Astrocyte of the cerebellum (primary cell): ENCODE results near the gene HMBS.
A peak's percentile ranks its signal among the peaks of the same experiment; 100 is the strongest.
"Not testable (repeated sequence)": the region's sequence is repeated elsewhere in the genome, so short reads cannot be mapped to it uniquely, and the experiment has no call there.

Experiments used
- DNase-seq: peaks from one replicate; pipeline ENCODE4 v3.0.0-alpha.2; 2011; ENCODE audit warnings: low read depth
- H3K4me3 ChIP-seq: 2 replicates; pipeline ENCODE4 v1.5.1; 2011; ENCODE audit warnings: mild to moderate bottlenecking, low read depth, low read length, moderate library complexity
- in situ Hi-C: cut with HindIII; loops from 2 replicates; pipeline ENCODE4 v1.10.0; 2017; ENCODE audit warnings: low sequenced_read_pairs
- TF ChIP-seq, protein P1 (sequence below): IDR thresholded peaks from 2 replicates; pipeline ENCODE4 v1.5.1; 2012; ENCODE audit warnings: low read length, low read depth, moderate library complexity, mild to moderate bottlenecking; ENCODE audit errors: missing control alignments

Gene HMBS

DNA sequence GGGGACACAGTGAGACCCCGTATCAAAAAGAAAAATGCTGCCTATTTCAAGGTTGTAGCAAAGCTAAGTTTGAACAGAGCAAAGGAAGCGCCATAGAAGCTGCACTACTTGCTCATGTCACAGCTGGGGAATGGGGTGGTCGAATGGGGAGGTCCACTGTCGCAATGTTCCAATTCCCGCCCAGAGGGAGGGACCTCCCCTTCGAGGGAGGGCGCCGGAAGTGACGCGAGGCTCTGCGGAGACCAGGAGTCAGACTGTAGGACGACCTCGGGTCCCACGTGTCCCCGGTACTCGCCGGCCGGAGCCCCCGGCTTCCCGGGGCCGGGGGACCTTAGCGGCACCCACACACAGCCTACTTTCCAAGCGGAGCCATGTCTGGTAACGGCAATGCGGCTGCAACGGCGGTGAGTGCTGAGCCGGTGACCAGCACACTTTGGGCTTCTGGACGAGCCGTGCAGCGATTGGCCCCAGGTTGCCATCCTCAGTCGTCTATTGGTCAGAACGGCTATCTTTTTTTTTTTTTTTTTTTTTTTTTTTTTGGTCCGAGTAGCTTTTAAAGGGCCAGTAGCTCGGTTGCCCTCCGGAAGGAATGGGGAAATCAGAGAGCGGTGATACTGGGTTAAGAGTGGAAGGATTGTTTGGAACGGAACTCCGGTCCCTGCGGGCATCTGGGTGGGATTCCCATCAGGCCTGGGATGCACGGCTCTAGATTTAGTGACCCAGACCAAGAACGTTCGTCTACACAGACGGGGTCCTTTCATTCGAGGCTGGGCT, at the start of gene HMBS:
Gene HMBS, plus strand, starts transcription at position 219 of the 774 bp plus-strand sequence. Its CDS starts 153 bp downstream, at position 372.
- peak within 1 kb of the TSS; percentile 88 for H3K4me3 ChIP-seq
- TF ChIP-seq, protein P1, sequence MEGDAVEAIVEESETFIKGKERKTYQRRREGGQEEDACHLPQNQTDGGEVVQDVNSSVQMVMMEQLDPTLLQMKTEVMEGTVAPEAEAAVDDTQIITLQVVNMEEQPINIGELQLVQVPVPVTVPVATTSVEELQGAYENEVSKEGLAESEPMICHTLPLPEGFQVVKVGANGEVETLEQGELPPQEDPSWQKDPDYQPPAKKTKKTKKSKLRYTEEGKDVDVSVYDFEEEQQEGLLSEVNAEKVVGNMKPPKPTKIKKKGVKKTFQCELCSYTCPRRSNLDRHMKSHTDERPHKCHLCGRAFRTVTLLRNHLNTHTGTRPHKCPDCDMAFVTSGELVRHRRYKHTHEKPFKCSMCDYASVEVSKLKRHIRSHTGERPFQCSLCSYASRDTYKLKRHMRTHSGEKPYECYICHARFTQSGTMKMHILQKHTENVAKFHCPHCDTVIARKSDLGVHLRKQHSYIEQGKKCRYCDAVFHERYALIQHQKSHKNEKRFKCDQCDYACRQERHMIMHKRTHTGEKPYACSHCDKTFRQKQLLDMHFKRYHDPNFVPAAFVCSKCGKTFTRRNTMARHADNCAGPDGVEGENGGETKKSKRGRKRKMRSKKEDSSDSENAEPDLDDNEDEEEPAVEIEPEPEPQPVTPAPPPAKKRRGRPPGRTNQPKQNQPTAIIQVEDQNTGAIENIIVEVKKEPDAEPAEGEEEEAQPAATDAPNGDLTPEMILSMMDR: no peak
- peak; percentile 72 for DNase-seq
- in situ Hi-C loops: no loop called here

DNA sequence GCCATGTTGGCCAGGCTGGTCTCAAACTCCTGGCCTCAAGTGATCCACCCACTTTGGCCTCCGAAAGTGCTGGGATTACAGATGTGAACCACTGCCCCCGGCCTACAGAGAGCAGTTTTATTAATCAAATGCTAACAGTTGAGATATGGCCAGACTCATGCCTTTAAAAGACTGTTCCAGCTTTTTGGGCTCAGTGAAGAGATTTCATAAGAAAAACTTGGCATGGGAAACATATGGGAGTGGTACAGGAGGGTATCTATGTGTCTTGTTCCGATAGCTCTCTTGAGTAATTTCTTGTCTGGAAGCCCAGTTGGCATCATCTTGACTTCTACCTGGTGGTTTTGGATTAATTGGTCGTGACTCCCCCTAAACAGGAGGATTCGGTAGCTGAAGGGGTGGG, 45.8 kb upstream of the HMBS start:
- in situ Hi-C loops: no loop called here
- DNase-seq: no peak
- H3K4me3 ChIP-seq: no peak overlapping the region
- TF ChIP-seq, protein P1: no peak

DNA sequence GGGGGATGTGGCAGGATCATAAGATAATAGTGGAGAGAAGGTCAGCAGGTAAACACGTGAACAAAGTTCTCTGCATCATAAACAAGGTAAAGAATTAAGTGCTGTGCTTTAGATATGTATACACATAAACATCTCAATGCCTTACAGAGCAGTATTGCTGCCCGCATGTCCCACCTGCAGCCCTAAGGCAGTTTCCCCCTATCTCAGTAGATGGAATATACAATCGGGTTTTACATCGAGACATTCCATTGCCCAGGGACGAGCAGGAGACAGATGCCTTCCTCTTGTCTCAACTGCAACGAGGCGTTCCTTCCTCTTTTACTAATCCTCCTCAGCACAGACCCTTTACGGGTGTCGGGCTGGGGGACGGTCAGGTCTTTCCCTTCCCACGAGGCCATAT, 45.2 kb upstream of the HMBS start:
- in situ Hi-C loops, H3K4me3 ChIP-seq, DNase-seq: not testable (repeated sequence)

DNA sequence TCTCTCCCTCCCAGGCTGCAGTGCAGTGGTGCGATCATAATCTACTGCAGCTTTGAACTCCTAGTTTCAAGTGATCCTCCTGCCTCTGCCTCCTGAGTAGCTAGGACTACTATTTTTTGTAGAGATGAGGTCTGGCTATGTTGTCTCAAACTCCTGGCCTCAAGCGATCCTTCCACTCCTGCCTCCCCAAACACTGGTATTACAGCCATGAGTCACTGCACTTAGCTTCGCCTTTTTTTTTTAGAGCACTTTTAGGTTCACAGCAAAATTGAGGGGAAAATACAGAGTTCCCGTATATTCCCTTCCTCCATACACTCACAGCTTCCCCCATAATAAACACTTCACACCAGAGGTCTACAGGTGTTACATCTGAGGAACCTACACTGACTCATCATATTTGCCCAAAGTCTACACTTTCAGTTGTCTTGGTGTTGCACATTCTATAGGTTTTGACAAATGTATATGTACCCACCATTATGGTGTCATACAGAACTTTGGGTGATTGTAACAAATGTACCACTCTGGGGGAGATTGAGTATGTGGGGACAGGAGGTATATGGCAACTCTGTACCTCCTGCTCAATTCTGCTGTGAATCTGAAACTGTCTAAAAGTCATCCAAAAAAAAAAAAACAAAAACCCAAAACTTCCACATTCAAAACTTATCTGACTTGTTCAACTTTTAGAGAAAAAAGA, 42.7 kb upstream of the HMBS start:
- TF ChIP-seq, protein P1: no peak
- DNase-seq: no peak
- in situ Hi-C loops: no loop called here
- no peak overlapping the region for H3K4me3 ChIP-seq

DNA sequence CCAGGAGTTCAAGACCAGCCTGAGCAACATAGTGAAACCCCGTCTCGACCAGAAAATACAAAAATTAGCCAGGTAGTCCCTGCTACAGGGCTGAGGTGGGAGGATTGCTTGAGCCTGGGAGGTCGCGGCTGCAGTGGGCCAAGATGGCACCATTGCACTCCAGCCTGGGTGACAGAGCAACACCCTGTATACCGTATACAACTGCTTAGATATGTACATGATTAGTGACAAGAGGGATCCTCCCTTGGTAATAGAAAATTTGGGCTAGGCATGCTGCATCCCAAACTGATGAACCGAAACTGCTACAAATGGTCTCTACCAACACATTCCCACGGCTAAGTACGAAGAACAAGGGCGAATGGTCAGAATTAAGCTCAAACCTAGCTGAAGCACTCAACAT, 41.8 kb upstream of the HMBS start:
- no peak for DNase-seq
- H3K4me3 ChIP-seq: no peak overlapping the region
- TF ChIP-seq, protein P1: no peak
- in situ Hi-C loops: no loop called here

DNA sequence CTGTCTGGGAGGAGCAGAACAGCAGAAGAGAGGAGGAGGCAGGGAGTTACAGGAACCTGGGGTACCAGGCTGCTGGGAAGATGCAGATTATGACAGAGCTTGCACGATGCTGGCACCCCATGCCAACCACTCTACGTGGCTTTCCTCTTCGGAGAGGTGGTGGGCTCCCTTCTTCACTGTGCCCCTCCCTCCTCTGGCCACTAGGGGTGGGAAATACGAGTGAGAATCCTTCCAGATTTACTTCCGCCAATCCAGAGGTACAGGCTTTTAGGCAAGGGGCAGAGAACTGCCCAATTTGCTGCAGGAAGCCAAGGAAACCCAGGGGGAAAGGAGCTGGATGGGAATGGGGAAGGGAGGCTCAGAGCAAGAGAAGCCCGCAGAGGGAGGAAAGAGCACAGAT, 40.0 kb upstream of the HMBS start:
- TF ChIP-seq, protein P1: peak; percentile 36
- in situ Hi-C loops: no loop called here
- H3K4me3 ChIP-seq: no peak overlapping the region
- no peak for DNase-seq

DNA sequence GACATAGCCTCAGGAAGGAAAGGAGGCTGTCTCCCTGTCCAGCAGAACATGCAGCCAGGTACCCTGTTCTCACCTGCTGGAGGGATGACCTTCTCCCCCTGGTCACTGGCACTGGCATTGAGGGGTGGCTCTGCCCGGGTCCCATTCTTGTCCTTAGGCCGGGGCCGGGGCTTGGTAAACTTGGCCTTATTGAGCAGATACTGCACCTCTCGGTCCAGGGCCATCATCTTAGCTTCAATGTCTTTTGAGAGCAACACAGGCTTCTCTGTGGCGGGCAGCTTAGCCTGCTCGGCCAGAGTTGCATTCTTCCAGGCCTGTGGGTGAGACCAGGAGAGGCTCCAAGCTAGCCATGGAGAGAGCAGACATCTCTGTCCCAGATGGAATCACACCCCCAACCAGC, 38.2 kb upstream of the HMBS start:
- H3K4me3 ChIP-seq: no peak overlapping the region
- no peak for DNase-seq
- in situ Hi-C loops: no loop called here
- TF ChIP-seq, protein P1: no peak
